K562 (cell line): ENCODE results near the gene SLC38A7. TPM values are rescaled to one million over a fixed set of nuclear protein-coding genes. Genes with fewer than 3 reads are reported as not detected.

Experiments
- BHLHE40 ChIP-seq: IDR thresholded peaks from 2 replicates; pipeline ENCODE4 v1.6.1; 2011; ENCODE audit warnings: low read length, improper control_type of control experiment
- BMI1 ChIP-seq: fragments of 150-350 bp; IDR thresholded peaks from 2 replicates; pipeline ENCODE4 v1.6.1; 2014; ENCODE audit warnings: low read length
- FOXP4 ChIP-seq: sonication (generic); formaldehyde crosslinking; IDR thresholded peaks from 2 replicates; pipeline ENCODE4 v1.8.0; 2022; ENCODE audit warnings: mild to moderate bottlenecking, missing genetic modification reagents, borderline replicate concordance
- KHSRP ChIP-seq: fragments of 450-650 bp; IDR thresholded peaks from 2 replicates; pipeline ENCODE4 v1.6.1; 2017
- MLX ChIP-seq, 2 experiments: fragments of 450-650 bp in 1 of 2; sonication (generic) in 1 of 2; formaldehyde crosslinking; conservative IDR thresholded peaks; 2 replicates each; pipeline versions ENCODE4 v1.4.0 to v1.8.1; 2020 to 2022; ENCODE audit warnings: mild to moderate bottlenecking in 1 of 2, missing genetic modification reagents in 1 of 2
- NR4A1 ChIP-seq, 2 experiments: fragments of 250-450 bp in 1 of 2; fragments of 450-650 bp in 1 of 2; sonication (Bioruptor Pico) in 1 of 2; IDR thresholded peaks; 2 replicates each; pipeline versions ENCODE4 v1.4.0 to v1.6.1; 2016 to 2020; ENCODE audit warnings: mild to moderate bottlenecking in 2 of 2, missing compliant biosample characterization in 1 of 2, missing genetic modification characterization in 1 of 2, moderate library complexity in 1 of 2
- XRCC5 ChIP-seq: fragments of 200-400 bp; formaldehyde crosslinking; IDR thresholded peaks from 2 replicates; pipeline ENCODE4 v1.6.1; 2017; ENCODE audit warnings: low read depth, mild to moderate bottlenecking, low read length
- ZBED1 ChIP-seq: IDR thresholded peaks from 2 replicates; pipeline ENCODE4 v1.6.1; 2014
- ZNF143 ChIP-seq: sonication (generic); formaldehyde crosslinking; IDR thresholded peaks from 2 replicates; pipeline ENCODE4 v1.9.0; 2022; ENCODE audit warnings: mild to moderate bottlenecking, missing genetic modification reagents
- ZNF318 ChIP-seq, 2 experiments: fragments of 450-650 bp; IDR thresholded peaks; 2 replicates each; pipeline ENCODE4 v1.6.1; 2016; ENCODE audit warnings: mild to moderate bottlenecking in 2 of 2, borderline replicate concordance in 1 of 2, low read depth in 1 of 2, moderate library complexity in 1 of 2
- polyA plus RNA-seq, 8 experiments: library from polyadenylated mRNA; depleted of rRNA in 4 of 8; stranded (reverse) in 5 of 8; unstranded in 3 of 8; fragments of >200 nt; fragmentation: Nextera tagmentation in 2 of 8; fragmentation: Illumina TruSeq in 1 of 8; extraction: Ambion mirVana in 2 of 8; extraction: Trizol in 1 of 8; gene quantifications; 2 replicates each; pipeline versions ENCODE4 v1.2.1 to v1.2.3, GENCODE V29; 2011 to 2014; ENCODE audit warnings: inconsistent platforms in 1 of 8, missing spikeins in 1 of 8
- total RNA-seq, 7 experiments: library from RNA; depleted of rRNA in 6 of 7; stranded (reverse); fragments of >200 nt in 6 of 7; fragmentation: Illumina TruSeq in 2 of 7; extraction: Trizol in 2 of 7; gene quantifications; 2 replicates each; pipeline versions ENCODE4 v1.2.1 to v1.2.3, GENCODE V29; 2011 to 2021; ENCODE audit warnings: low replicate concordance in 1 of 7

The SLC38A7 gene
- total and polyA plus RNA-seq, 9 of the 15 experiments (the other 6 are each of a cell fraction or from before 2014, with no cell fraction given): 2.7 to 12.2 (median 6.5) TPM

GRCh38 chr16:58658796-58659211 lies 25.8 kb downstream of the SLC38A7 start (continued):
- TF ChIP-seq ZNF318 (IDR thresholded peaks at IDR 0.05; ENCODE audit: borderline replicate concordance in 1 of 2, low read depth in 1 of 2) (no peak), ZBED1 (no peak), ZNF143 (no peak), NR4A1 (CRISPR knock-in tag; IDR thresholded peaks at IDR 0.05) (no peak), NR4A1 (tag; IDR thresholded peaks at IDR 0.05) (no peak), KHSRP (no peak), BHLHE40 (peak; percentile 79), BMI1 (no peak), FOXP4 (CRISPR knock-in tag) (no peak), XRCC5 (no peak), MLX (CRISPR knock-in tag; conservative IDR thresholded peaks at IDR 0.05) (no peak)
